ENCODE results near the gene ZNF516.

- TF ChIP-seq PATZ1 (CRISPR knock-in tag; IDR thresholded peaks at IDR 0.05; ENCODE audit: borderline replicate concordance) (no peak), ZFP30 (CRISPR knock-in tag; IDR thresholded peaks at IDR 0.05) (no peak), CREB5 (CRISPR knock-in tag; IDR thresholded peaks at IDR 0.05; ENCODE audit: low read depth) (no peak), SNAI2 (CRISPR knock-in tag; IDR thresholded peaks at IDR 0.05) (no peak), TCF4 (CRISPR knock-in tag; IDR thresholded peaks at IDR 0.05; ENCODE audit: borderline replicate concordance) (no peak), GLIS3 (CRISPR knock-in tag; IDR thresholded peaks at IDR 0.05) (no peak), BACH2 (CRISPR knock-in tag; IDR thresholded peaks at IDR 0.05; ENCODE audit: borderline replicate concordance) (no peak), RARB (CRISPR knock-in tag; IDR thresholded peaks at IDR 0.05) (no peak), ZNF70 (CRISPR knock-in tag; IDR thresholded peaks at IDR 0.05) (no peak), ISL1 (CRISPR knock-in tag; IDR thresholded peaks at IDR 0.05) (no peak), CSRNP3 (CRISPR knock-in tag; IDR thresholded peaks at IDR 0.05) (no peak), OSR1 (CRISPR knock-in tag; IDR thresholded peaks at IDR 0.05) (no peak), ZNF565 (CRISPR knock-in tag; conservative IDR thresholded peaks at IDR 0.05; ENCODE audit: low read depth) (no peak)
Observed at GRCh38 chr18:76357585-76358260, 137.3 kb downstream of the ZNF516 start.
